Liver (tissue), 9 donors: ENCODE results near the gene MEF2A. TPM values are rescaled to one million over a fixed set of nuclear protein-coding genes. Genes with fewer than 3 reads are reported as not detected.

Experiments
- DNase-seq: peaks from one replicate; pipeline ENCODE4 v3.0.0-alpha.2; 2017; ENCODE audit warnings: low spot score
- H3K27ac ChIP-seq, 2 donors: one replicate each; pipeline ENCODE4 v1.7.0; 2013; ENCODE audit warnings: inconsistent platforms in 2 of 2, low read length in 2 of 2, control low read depth in 1 of 2, low read depth in 1 of 2, mild to moderate bottlenecking in 1 of 2
- H3K27me3 ChIP-seq, 4 donors: one replicate each; pipeline versions ENCODE4 v1.6.1 to v1.7.0; 2013; ENCODE audit warnings: low read length in 3 of 4, inconsistent platforms in 1 of 4, mild to moderate bottlenecking in 1 of 4, moderate library complexity in 1 of 4; ENCODE audit not compliant: control insufficient read depth in 4 of 4, insufficient read depth in 4 of 4
- H3K36me3 ChIP-seq, 4 donors: one replicate each; pipeline versions ENCODE4 v1.6.1 to v1.7.0; 2013; ENCODE audit warnings: low read length in 3 of 4, mild to moderate bottlenecking in 3 of 4, low read depth in 1 of 4, moderate library complexity in 1 of 4; ENCODE audit not compliant: control insufficient read depth in 4 of 4, insufficient read depth in 3 of 4
- H3K4me1 ChIP-seq, 4 donors: one replicate each; pipeline versions ENCODE4 v1.6.1 to v1.7.0; 2013; ENCODE audit warnings: low read length in 3 of 4, mild to moderate bottlenecking in 3 of 4, moderate library complexity in 1 of 4; ENCODE audit not compliant: control insufficient read depth in 4 of 4, insufficient read depth in 4 of 4
- H3K4me3 ChIP-seq, 3 donors: one replicate each; pipeline versions ENCODE4 v1.6.1 to v1.7.0; 2013; ENCODE audit warnings: low read length in 3 of 3, control low read depth in 1 of 3, low read depth in 1 of 3, mild to moderate bottlenecking in 1 of 3
- H3K9ac ChIP-seq, 2 donors: one replicate each; pipeline ENCODE4 v1.7.0; 2013; ENCODE audit warnings: low read length in 2 of 2, mild to moderate bottlenecking in 2 of 2, moderate library complexity in 2 of 2, control low read depth in 1 of 2, low read depth in 1 of 2
- H3K9me3 ChIP-seq, 4 donors: one replicate each; pipeline versions ENCODE4 v1.6.1 to v1.7.0; 2013; ENCODE audit warnings: low read length in 3 of 4; ENCODE audit not compliant: control insufficient read depth in 4 of 4
- ATF3 ChIP-seq: IDR thresholded peaks from 2 replicates; pipeline ENCODE4 v1.6.1; 2016; ENCODE audit warnings: antibody characterized with exemption
- CTCF ChIP-seq: fragments of 150-350 bp; IDR thresholded peaks from 2 replicates; pipeline ENCODE4 v1.5.1; 2017; ENCODE audit warnings: improper control_type of control experiment, low read depth, low read length; ENCODE audit not compliant: missing input control
- EGR1 ChIP-seq, 2 donors: IDR thresholded peaks; 2 replicates each; pipeline ENCODE4 v1.6.1; 2016 to 2018; ENCODE audit warnings: antibody characterized with exemption in 2 of 2, low read depth in 2 of 2
- FOXA1 ChIP-seq: IDR thresholded peaks from 2 replicates; pipeline ENCODE4 v1.6.1; 2016; ENCODE audit warnings: antibody characterized with exemption
- FOXA2 ChIP-seq: IDR thresholded peaks from 2 replicates; pipeline ENCODE4 v1.6.1; 2016; ENCODE audit warnings: antibody characterized with exemption
- GABPA ChIP-seq, 2 donors: IDR thresholded peaks in 1 of 2; conservative IDR thresholded peaks in 1 of 2; 2 replicates each; pipeline ENCODE4 v1.6.1; 2016; ENCODE audit warnings: antibody characterized with exemption in 2 of 2, mild to moderate bottlenecking in 1 of 2, moderate library complexity in 1 of 2
- HNF4A ChIP-seq, 2 donors: conservative IDR thresholded peaks; 2 replicates each; pipeline ENCODE4 v1.6.1; 2016; ENCODE audit warnings: antibody characterized with exemption in 2 of 2, mild to moderate bottlenecking in 2 of 2
- HNF4G ChIP-seq: IDR thresholded peaks from 2 replicates; pipeline ENCODE4 v1.6.1; 2016; ENCODE audit warnings: antibody characterized with exemption
- JUND ChIP-seq, 2 donors: IDR thresholded peaks; 2 replicates each; pipeline ENCODE4 v1.6.1; 2016; ENCODE audit warnings: antibody characterized with exemption in 2 of 2
- MAX ChIP-seq: IDR thresholded peaks from 2 replicates; pipeline ENCODE4 v1.6.1; 2016; ENCODE audit warnings: antibody characterized with exemption
- NR2F2 ChIP-seq: IDR thresholded peaks from 2 replicates; pipeline ENCODE4 v1.6.1; 2016; ENCODE audit warnings: antibody characterized with exemption
- RAD21 ChIP-seq, 2 donors: IDR thresholded peaks; 2 replicates each; pipeline ENCODE4 v1.6.1; 2016; ENCODE audit warnings: antibody characterized with exemption in 2 of 2, mild to moderate bottlenecking in 2 of 2
- REST ChIP-seq: IDR thresholded peaks from 2 replicates; pipeline ENCODE4 v1.6.1; 2016; ENCODE audit warnings: antibody characterized with exemption, mild to moderate bottlenecking
- RXRA ChIP-seq, 2 donors: IDR thresholded peaks; 2 replicates each; pipeline ENCODE4 v1.6.1; 2017 to 2018; ENCODE audit warnings: antibody characterized with exemption in 2 of 2, mild to moderate bottlenecking in 1 of 2
- SP1 ChIP-seq: IDR thresholded peaks from 2 replicates; pipeline ENCODE4 v1.6.1; 2018; ENCODE audit warnings: antibody characterized with exemption, mild to moderate bottlenecking
- TAF1 ChIP-seq: conservative IDR thresholded peaks from 2 replicates; pipeline ENCODE4 v1.6.1; 2016; ENCODE audit warnings: antibody characterized with exemption, mild to moderate bottlenecking
- YY1 ChIP-seq: IDR thresholded peaks from 2 replicates; pipeline ENCODE4 v1.6.1; 2016; ENCODE audit warnings: antibody characterized with exemption, mild to moderate bottlenecking
- ZBTB33 ChIP-seq: IDR thresholded peaks from 2 replicates; pipeline ENCODE4 v1.6.1; 2016; ENCODE audit warnings: antibody characterized with exemption
- WGBS: extraction: QIAGEN DNeasy Blood & Tissue Kit; methylation state at CpG from one replicate; pipeline ENCODE4 v1.1.7; 2013; 5-methylcytosine and 5-hydroxymethylcytosine counted together
- polyA plus RNA-seq, 2 donors: library from polyadenylated mRNA; stranded (reverse) in 1 of 2; unstranded in 1 of 2; fragments of 200-250 nt in 1 of 2; fragments of >200 nt in 1 of 2; fragmentation: Nextera tagmentation in 1 of 2; extraction: Ambion mirVana in 1 of 2; gene quantifications; one replicate each; pipeline versions ENCODE4 v1.2.1 to v1.2.3, GENCODE V29; 2013 to 2015
- total RNA-seq, 2 donors: library from RNA; depleted of rRNA; stranded (reverse); fragments of >200 nt; gene quantifications; one replicate each; pipeline ENCODE4 v1.2.3, GENCODE V29; 2014
- donor health status: healthy.
- donor health status: healthy.
- donor health status: healthy.
- donor health status: healthy.
- donor health status: healthy.

MEF2A gene
- total and polyA plus RNA-seq, 4 donors = 8.5 to 45.9 (median 18.2) TPM

- no peak overlapping the region for H3K4me3 ChIP-seq
- no peaks in the 10 kb centered on the region for H3K4me1 ChIP-seq
- no peak overlapping the region for H3K27ac ChIP-seq
- H3K27me3 ChIP-seq = no peaks in the 10 kb centered on the region
- WGBS = 66% methylated on average over 4 of the region's 4 CpGs
- H3K9me3 ChIP-seq = no peaks in the 10 kb centered on the region
- no peaks in the 10 kb centered on the region for H3K36me3 ChIP-seq
- H3K9ac ChIP-seq = no peak overlapping the region
- DNase-seq = no peak
- TF ChIP-seq MAX = no peak
- no peak for TF ChIP-seq SP1
- TF ChIP-seq FOXA2 = no peak
- TF ChIP-seq ATF3 = no peak
- TF ChIP-seq EGR1 (IDR thresholded peaks at IDR 0.05; ENCODE audit: low read depth in 2 of 2) = no peak
- no peak for TF ChIP-seq RAD21 (IDR thresholded peaks at IDR 0.05)
- TF ChIP-seq HNF4G = no peak
- no peak for TF ChIP-seq CTCF
- TF ChIP-seq ZBTB33 = no peak
These were observed 39.6 kb upstream of the MEF2A start for GRCh38 chr15:99526176-99526575.

GRCh38 chr15:99526671-99527070 is 39.1 kb upstream of the MEF2A start:
- Histone ChIP-seq H3K27ac (no peak overlapping the region), H3K36me3 (no peaks in the 10 kb centered on the region), H3K4me1 (no peaks in the 10 kb centered on the region), H3K9ac (no peak overlapping the region), H3K27me3 (no peaks in the 10 kb centered on the region), H3K9me3 (no peaks in the 10 kb centered on the region), H3K4me3 (no peak overlapping the region)
- no peak for DNase-seq
- 92% methylated on average over 3 of the region's 3 CpGs for WGBS
- no peak for TF ChIP-seq NR2F2
- no peak for TF ChIP-seq GABPA (IDR thresholded peaks at IDR 0.05 in 1 of 2, conservative IDR thresholded peaks at IDR 0.05 in 1 of 2)
- TF ChIP-seq JUND (IDR thresholded peaks at IDR 0.05) = no peak
- TF ChIP-seq YY1 = no peak
- no peak for TF ChIP-seq MAX
- TF ChIP-seq HNF4A (conservative IDR thresholded peaks at IDR 0.05) = no peak
- TF ChIP-seq HNF4G = no peak
- TF ChIP-seq RXRA (IDR thresholded peaks at IDR 0.05) = no peak
- TF ChIP-seq CTCF = no peak
- no peak for TF ChIP-seq FOXA1
- TF ChIP-seq ATF3 = no peak
- TF ChIP-seq ZBTB33 = no peak
- TF ChIP-seq REST = no peak
- TF ChIP-seq TAF1 = no peak
